ENCODE results near the gene HOMER2.
"Not testable (repeated sequence)": the region's sequence is repeated elsewhere in the genome, so short reads cannot be mapped to it uniquely, and the experiment has no call there.

The HOMER2 gene

GRCh38 chr15:82952158-82953081 is at the start of gene HOMER2:
Gene HOMER2, minus strand, starts transcription at chr15:82952720. Its CDS starts 185 bp downstream, at chr15:82952535.
- no peak for DNase-seq (ENCODE audit: low read depth in 2 of 2)

GRCh38 chr15:83000672-83001031 is 48.1 kb upstream of the HOMER2 start:
- not testable (repeated sequence) for DNase-seq (ENCODE audit: low read depth in 2 of 2)

DNA sequence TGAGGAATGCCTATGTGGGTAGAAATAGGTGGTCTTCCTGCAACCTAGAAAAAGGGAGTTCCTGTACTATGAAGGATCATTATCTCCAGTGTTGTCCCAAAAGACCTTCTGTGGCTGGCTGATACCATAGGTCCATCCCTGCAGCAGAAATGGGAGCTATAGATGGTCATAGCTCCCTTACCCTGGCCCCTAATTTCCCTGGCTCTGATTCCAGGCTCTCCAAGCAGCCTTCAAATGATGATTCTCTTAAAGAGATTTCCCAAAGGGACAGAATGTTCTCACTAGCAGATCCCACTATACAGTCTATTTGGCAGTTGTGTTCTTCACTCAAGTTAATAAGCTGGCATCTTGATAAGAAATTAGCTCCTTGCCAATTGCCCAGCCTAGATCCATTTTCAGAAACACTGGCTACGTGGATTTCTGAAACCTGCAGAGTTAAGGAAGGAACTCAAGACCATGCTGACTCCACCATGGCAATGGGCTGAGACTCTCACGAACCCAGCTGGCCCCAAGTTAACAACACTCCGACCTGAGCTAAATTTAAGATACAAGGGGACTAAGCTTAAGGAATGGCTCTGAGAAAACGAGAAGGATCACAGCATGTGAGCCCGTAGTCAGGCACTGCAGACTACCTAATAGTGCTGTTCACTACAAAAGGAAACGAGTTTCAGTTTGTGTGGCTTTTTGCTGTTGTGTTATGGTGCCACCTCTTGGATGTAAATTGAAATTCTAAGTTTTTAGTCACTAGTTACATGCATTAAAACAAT is 47.6 kb upstream of the HOMER2 start:
- no peak for DNase-seq (ENCODE audit: low read depth in 2 of 2)

DNA sequence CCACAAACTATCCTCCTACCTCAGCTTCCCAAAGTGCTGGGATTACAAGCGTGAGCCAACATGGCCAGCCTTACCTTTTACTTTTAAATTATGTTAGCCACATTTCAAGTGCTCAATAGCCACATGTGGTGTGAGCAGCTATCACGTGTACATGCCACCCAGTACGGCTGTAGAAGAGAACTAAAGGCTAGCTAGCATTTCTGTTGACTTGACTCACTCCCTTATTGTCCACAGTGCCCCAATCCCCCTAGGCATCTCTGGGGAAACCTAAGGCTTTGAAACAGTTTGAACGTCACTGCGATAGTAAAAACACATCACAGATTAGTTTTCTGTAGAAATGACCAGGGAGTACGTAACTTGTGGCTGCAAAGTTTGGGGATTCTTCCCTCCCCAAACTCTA is 46.9 kb upstream of the HOMER2 start:
- no peak for DNase-seq (ENCODE audit: low read depth in 2 of 2)

DNA sequence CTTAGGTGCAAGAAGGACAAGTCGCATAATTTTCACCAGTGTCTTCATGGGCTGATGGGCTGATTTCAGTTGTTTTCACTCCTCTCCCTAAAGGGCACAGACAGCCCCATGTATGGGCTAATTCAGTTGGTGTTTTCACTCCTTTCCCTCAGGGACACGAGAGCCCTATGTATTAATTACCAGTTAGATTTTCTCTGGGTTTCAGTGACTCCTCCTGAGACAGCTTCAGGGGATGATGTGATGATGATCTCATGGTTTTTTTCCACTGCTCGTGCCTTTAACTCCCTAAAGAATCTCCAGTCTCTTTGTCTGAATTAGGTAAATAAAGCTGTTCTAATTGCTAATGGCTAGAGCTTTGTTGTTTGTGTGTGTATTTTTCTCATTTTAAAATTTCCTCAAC is 43.4 kb upstream of the HOMER2 start:
- DNase-seq (ENCODE audit: low read depth in 2 of 2) = no peak

- DNase-seq (ENCODE audit: low read depth in 2 of 2) = no peak
These were observed 42.6 kb upstream of the HOMER2 start for GRCh38 chr15:82995076-82995475.

GRCh38 chr15:82993144-82993543 is 40.6 kb upstream of the HOMER2 start:
- no peak for DNase-seq (ENCODE audit: low read depth in 2 of 2)

- DNase-seq (ENCODE audit: low read depth in 2 of 2) = no peak
These were observed 40.0 kb upstream of the HOMER2 start for GRCh38 chr15:82992436-82992998.

DNA sequence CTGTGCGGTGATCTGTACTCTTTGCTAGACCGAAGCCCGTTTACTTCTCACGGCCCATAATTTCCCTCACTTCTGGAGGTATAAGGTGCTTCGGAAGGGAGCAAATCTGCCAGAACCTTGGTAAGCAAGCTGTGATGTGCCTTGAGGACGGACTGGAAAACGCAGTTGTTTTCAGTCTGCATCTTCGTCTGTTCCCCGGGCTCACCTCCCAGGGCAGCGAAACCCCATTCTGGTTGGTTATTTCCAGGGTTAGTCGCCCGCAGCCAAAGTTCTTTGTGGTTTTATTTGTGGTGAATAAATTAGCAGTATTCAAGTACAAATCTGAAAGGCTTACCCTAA is 33.9 kb upstream of the HOMER2 start:
- DNase-seq (ENCODE audit: low read depth in 2 of 2) = no peak

DNA sequence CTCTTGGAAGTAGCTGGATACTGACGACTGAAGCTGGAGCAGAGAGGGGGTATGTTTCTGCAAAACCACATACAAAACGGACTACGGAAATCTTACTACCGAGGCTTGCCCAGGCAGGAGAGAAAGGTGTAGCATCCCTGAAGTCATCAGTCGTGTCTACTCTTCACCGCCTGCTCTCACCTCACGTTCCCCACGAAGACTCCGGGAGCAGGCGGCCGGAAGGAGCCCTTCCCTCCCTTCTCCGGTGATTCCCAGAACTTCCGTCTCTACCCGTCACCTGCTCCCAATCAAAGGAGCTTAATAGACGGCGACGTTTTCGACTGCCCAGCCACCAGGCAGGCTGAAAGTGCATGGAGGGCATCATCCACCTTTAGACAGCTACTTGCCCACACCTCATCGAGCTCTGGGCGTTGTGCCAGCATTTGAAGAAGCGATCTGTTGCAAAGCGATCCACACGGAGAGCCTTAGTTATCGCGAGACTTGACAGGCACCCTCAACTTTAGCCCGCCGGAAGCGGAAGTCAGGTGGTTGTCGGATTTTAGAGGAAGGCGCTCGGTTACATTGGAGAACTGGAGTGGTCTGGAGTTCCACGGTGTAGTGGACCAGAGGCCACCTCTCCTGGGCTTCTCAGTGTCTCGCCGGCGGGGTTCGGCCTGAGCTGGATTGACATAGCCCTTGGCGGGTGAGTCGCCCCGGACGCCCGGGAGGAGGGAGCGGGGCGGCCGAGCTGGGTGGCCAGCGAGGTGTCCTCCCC is 33.3 kb upstream of the HOMER2 start, which contains the start of gene RAMAC:
Gene RAMAC (plus strand): TSS at position 523 of the 754 bp plus-strand sequence. CDS start 2,809 bp downstream, outside the sequence.
- DNase-seq (ENCODE audit: low read depth in 2 of 2) = peak; percentile 79 to 83

DNA sequence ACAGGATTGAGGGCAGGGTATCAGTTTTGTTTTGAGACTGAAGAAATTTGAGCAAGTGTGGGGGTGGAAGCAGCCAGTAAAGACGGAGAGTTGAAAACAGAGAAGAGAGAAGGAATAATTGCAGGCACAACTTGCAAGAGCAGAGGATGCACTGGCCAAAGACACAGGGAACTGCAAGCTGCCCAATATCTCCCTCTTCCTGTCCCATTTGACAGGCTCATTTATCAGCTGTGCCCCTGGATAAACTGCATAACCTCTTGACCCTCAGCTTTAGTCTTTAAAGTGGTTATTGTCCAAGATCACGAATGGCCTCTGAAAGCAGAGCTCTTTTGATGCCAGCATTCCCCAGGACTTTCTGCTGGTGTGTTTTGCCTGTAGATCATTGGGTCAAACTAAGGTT is 28.5 kb upstream of the HOMER2 start:
- DNase-seq (ENCODE audit: low read depth in 2 of 2) = no peak

DNA sequence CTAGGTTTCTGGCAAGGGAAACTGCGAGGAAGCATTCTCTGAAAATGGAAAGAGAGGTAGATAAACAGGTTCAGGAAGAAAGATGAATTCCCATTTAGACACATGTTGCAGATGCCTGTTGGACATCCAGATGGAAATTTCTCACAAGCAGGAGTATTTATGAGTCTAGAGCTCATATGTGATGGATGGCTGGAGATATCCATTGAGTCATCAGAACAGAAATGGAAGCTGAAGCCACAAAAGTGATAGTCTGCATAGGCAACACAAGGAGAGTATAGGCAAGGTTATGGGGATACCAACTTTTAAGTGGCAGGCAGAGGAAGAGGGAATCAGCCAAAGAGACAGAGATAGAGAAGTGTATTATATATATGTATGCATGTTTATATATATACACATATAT is 27.2 kb upstream of the HOMER2 start:
- DNase-seq (ENCODE audit: low read depth in 2 of 2) = no peak

- no peak for DNase-seq (ENCODE audit: low read depth in 2 of 2)
These were observed 25.9 kb upstream of the HOMER2 start for GRCh38 chr15:82978438-82978837.

DNA sequence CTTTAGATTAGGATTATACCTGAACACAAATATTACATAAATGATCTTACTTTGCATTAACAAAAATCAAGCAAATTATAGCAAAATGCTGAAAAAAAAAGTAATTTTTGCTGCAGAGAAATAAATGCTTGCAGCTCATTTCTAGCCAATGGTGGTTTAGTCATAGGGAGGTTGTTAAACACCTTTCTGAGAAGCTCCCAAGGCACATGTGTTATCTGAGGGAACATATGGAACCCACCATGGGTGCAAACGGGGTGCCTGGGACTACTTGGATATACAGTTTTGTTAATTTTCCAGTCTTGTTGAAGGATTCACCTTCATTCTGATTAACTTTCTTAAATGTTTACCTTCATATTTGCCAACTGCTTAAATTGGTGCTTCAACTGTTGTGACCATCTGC is 24.6 kb upstream of the HOMER2 start:
- DNase-seq (ENCODE audit: low read depth in 2 of 2) = no peak

GRCh38 chr15:82972990-82973389 is 20.5 kb upstream of the HOMER2 start:
- DNase-seq (ENCODE audit: low read depth in 2 of 2) = no peak

- DNase-seq (ENCODE audit: low read depth in 2 of 2) = no peak
These were observed 18.9 kb upstream of the HOMER2 start for GRCh38 chr15:82971218-82971984.

DNA sequence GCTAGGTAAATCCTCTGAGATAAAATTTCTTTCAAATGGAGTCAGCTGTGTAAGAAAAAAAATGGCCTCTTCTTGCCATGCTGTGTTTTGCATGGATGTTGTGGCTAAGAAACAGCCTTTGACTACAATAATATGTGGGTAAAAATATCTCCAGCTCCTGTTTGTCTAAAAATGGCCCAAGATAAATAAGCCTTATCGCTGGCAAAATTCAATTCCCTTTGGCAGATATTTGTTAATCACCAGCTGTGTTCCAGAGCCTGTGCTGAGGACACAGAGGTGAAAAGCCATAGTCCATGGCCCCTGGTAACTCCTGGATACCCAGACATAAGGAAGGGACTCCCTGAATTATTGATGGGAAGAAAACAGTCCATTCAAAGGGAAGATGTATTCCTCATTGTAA is 18.2 kb upstream of the HOMER2 start:
- no peak for DNase-seq (ENCODE audit: low read depth in 2 of 2)

GRCh38 chr15:82970078-82970686 is 17.7 kb upstream of the HOMER2 start:
- no peak for DNase-seq (ENCODE audit: low read depth in 2 of 2)

GRCh38 chr15:82969353-82969752 is 16.8 kb upstream of the HOMER2 start:
- DNase-seq (ENCODE audit: low read depth in 2 of 2) = no peak

DNA sequence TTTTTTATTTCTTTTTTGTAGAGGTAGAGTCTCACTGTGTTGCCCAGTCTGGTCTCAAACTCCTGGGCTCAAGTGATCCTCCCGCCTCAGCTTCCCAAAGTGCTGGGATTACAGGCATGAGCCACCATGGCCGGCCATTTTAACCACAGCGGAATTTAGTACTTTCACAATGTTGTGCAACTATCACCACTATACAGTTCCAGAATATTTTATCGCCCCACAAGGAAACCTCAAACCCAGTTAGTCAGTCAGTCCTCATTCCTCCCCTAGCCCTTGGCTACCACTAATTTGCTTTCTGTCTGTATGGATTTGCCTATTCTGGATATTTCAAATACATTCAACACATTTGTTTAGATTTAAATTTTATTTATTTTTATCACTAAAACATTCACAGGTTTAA is 15.5 kb upstream of the HOMER2 start:
- DNase-seq (ENCODE audit: low read depth in 2 of 2) = no peak

GRCh38 chr15:82966671-82967071 is 14.2 kb upstream of the HOMER2 start:
- no peak for DNase-seq (ENCODE audit: low read depth in 2 of 2)
